Gastroesophageal sphincter (tissue), 3 donors: ENCODE measurements around the gene UNKL.

ENCODE experiments used
- CTCF ChIP-seq, 4 experiments: fragments of 200-600 bp in 2 of 4; fragments of 450-650 bp in 2 of 4; sonication (generic) in 1 of 4; IDR thresholded peaks; one replicate each; pipeline ENCODE4 v1.5.1; 2017 to 2019; ENCODE audit warnings: antibody characterized with exemption in 4 of 4, mild to moderate bottlenecking in 2 of 4, moderate library complexity in 2 of 4
- EP300 ChIP-seq: sonication (generic); formaldehyde crosslinking; IDR thresholded peaks from one replicate; pipeline ENCODE4 v1.6.1; 2017; ENCODE audit warnings: antibody characterized with exemption, mild to moderate bottlenecking
- POLR2A ChIP-seq, 2 donors: fragments of 450-650 bp; IDR thresholded peaks; one replicate each; pipeline ENCODE4 v1.6.1; 2017; ENCODE audit warnings: antibody characterized with exemption in 2 of 2, mild to moderate bottlenecking in 2 of 2, moderate library complexity in 1 of 2
- POLR2AphosphoS5 ChIP-seq: sonication (generic); formaldehyde crosslinking; IDR thresholded peaks from one replicate; pipeline ENCODE4 v1.6.1; 2017; ENCODE audit warnings: antibody characterized with exemption

DNA sequence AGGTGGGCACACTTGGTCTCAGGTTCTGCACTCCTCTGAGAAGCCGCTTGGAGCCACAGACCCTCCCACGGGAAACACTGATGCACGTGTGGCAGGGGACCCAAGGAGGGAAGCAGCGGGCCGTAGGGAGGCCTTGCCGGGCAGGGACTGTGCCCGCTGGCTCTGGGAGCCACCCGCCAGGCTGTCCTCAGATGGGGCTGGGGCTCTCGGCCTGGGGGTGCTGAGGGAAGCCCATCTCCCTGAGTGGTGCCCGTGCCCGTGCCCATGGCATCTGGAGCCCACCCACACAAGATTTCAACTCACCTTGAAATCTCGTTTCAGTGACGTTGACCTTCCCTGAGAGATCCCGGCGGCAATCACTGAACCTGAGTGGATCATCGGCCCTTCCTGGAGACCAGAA lies 42.4 kb upstream of the UNKL start:
- no peak for TF ChIP-seq EP300
- TF ChIP-seq CTCF (IDR thresholded peaks at IDR 0.05), result no peak
- TF ChIP-seq POLR2A (IDR thresholded peaks at IDR 0.05), result no peak
- no peak for TF ChIP-seq POLR2AphosphoS5
